HEK293 (cell line): ENCODE results near the gene SYNE2.

Source experiments
- CTCF ChIA-PET: fragments of 350-600 bp; formaldehyde crosslinking; extraction: SDS; loops from one replicate; lab custom pipeline; 2021; ENCODE audit warnings: antibody characterized with exemption; lab: Yijun Ruan, JAX
- POLR2A ChIA-PET: fragments of 300-600 bp; formaldehyde crosslinking; extraction: SDS; loops from one replicate; lab custom pipeline; 2020; ENCODE audit warnings: antibody characterized with exemption, inconsistent platforms; lab: Yijun Ruan, JAX
- H3K27ac ChIP-seq: fragments of 200-500 bp; sonication (Bioruptor generic); 2 replicates; pipeline ENCODE4 v1.5.1; 2014; ENCODE audit warnings: low read depth, low read length, control low read depth, inconsistent platforms; ENCODE audit errors: extremely low read depth
- H3K36me3 ChIP-seq, 2 experiments: fragments of 200-500 bp in 1 of 2; sonication (Bioruptor generic) in 1 of 2; 1 replicate in 1 of 2; 2 replicates in 1 of 2; pipeline ENCODE4 v1.5.1; 2014 to 2017; ENCODE audit warnings: inconsistent platforms in 2 of 2, low read length in 2 of 2; ENCODE audit not compliant: control insufficient read depth in 2 of 2, insufficient read depth in 1 of 2
- H3K4me1 ChIP-seq: fragments of 200-500 bp; sonication (Bioruptor generic); 2 replicates; pipeline ENCODE4 v1.5.1; 2014; ENCODE audit warnings: mild to moderate bottlenecking, low read length, inconsistent platforms; ENCODE audit not compliant: control insufficient read depth, insufficient read depth
- H3K4me3 ChIP-seq: 2 replicates; pipeline ENCODE4 v1.5.1; 2011; ENCODE audit warnings: low read depth, mild to moderate bottlenecking, control low read depth, low read length, moderate library complexity
- H3K9me3 ChIP-seq: fragments of 200-500 bp; sonication (Bioruptor generic); 2 replicates; pipeline ENCODE4 v1.5.1; 2014; ENCODE audit warnings: low read depth, low read length, inconsistent platforms; ENCODE audit not compliant: control insufficient read depth, insufficient read depth
- ATF2 ChIP-seq: fragments of 450-650 bp; formaldehyde crosslinking; IDR thresholded peaks from 2 replicates; pipeline ENCODE4 v1.5.1; 2016; ENCODE audit warnings: missing biosample characterization, missing genetic modification characterization, low read depth
- EGR2 ChIP-seq: fragments of 450-650 bp; formaldehyde crosslinking; IDR thresholded peaks from 2 replicates; pipeline ENCODE4 v1.5.1; 2016; ENCODE audit warnings: low read depth, missing biosample characterization, missing genetic modification characterization
- ELK4 ChIP-seq: IDR thresholded peaks from 2 replicates; pipeline ENCODE4 v1.6.1; 2011; ENCODE audit warnings: mild to moderate bottlenecking, low read depth, low read length, borderline replicate concordance
- OSR2 ChIP-seq: fragments of 450-650 bp; formaldehyde crosslinking; IDR thresholded peaks from 2 replicates; pipeline ENCODE4 v1.5.1; 2016; ENCODE audit warnings: missing biosample characterization, missing genetic modification characterization
- PRDM10 ChIP-seq: fragments of 450-650 bp; formaldehyde crosslinking; IDR thresholded peaks from 2 replicates; pipeline ENCODE4 v1.5.1; 2016; ENCODE audit warnings: missing biosample characterization, missing genetic modification characterization
- SALL2 ChIP-seq: fragments of 450-650 bp; formaldehyde crosslinking; IDR thresholded peaks from 2 replicates; pipeline ENCODE4 v1.5.0; 2017; ENCODE audit warnings: missing biosample characterization, mild to moderate bottlenecking, missing genetic modification characterization, borderline replicate concordance
- TRIM28 ChIP-seq: IDR thresholded peaks from 2 replicates; pipeline ENCODE4 v1.6.1; 2011; ENCODE audit warnings: low read length, control low read depth, borderline replicate concordance
- YY1 ChIP-seq: fragments of 450-650 bp; formaldehyde crosslinking; IDR thresholded peaks from 2 replicates; pipeline ENCODE4 v1.5.1; 2018; ENCODE audit warnings: missing biosample characterization, missing genetic modification characterization
- ZBTB21 ChIP-seq: fragments of 450-650 bp; formaldehyde crosslinking; IDR thresholded peaks from 2 replicates; pipeline ENCODE4 v1.5.1; 2017; ENCODE audit warnings: missing biosample characterization, missing genetic modification characterization
- ZNF10 ChIP-seq: fragments of 450-650 bp; formaldehyde crosslinking; IDR thresholded peaks from 2 replicates; pipeline ENCODE4 v1.5.1; 2017; ENCODE audit warnings: missing biosample characterization, missing genetic modification characterization
- ZNF202 ChIP-seq: fragments of 450-650 bp; formaldehyde crosslinking; IDR thresholded peaks from 2 replicates; pipeline ENCODE4 v1.5.1; 2016; ENCODE audit warnings: missing biosample characterization, missing genetic modification characterization, borderline replicate concordance
- ZNF214 ChIP-seq: fragments of 450-650 bp; formaldehyde crosslinking; IDR thresholded peaks from 2 replicates; pipeline ENCODE4 v1.5.1; 2017; ENCODE audit warnings: missing biosample characterization, mild to moderate bottlenecking, missing genetic modification characterization, borderline replicate concordance
- ZNF26 ChIP-seq: fragments of 450-650 bp; formaldehyde crosslinking; IDR thresholded peaks from 2 replicates; pipeline ENCODE4 v1.5.1; 2016; ENCODE audit warnings: missing biosample characterization, missing genetic modification characterization
- ZNF280D ChIP-seq: fragments of 450-650 bp; formaldehyde crosslinking; IDR thresholded peaks from 2 replicates; pipeline ENCODE4 v1.5.1; 2016; ENCODE audit warnings: missing biosample characterization, missing genetic modification characterization
- ZNF398 ChIP-seq: fragments of 450-650 bp; formaldehyde crosslinking; IDR thresholded peaks from 2 replicates; pipeline ENCODE4 v1.5.1; 2017; ENCODE audit warnings: missing biosample characterization, missing genetic modification characterization
- ZNF488 ChIP-seq: fragments of 450-650 bp; formaldehyde crosslinking; IDR thresholded peaks from 2 replicates; pipeline ENCODE4 v1.5.1; 2016; ENCODE audit warnings: missing biosample characterization, missing genetic modification characterization
- ZNF544 ChIP-seq: fragments of 450-650 bp; formaldehyde crosslinking; IDR thresholded peaks from 2 replicates; pipeline ENCODE4 v1.5.0; 2017; ENCODE audit warnings: missing biosample characterization, missing genetic modification characterization
- ZNF548 ChIP-seq: fragments of 450-650 bp; formaldehyde crosslinking; IDR thresholded peaks from 2 replicates; pipeline ENCODE4 v1.5.1; 2016; ENCODE audit warnings: missing biosample characterization, missing genetic modification characterization
- ZNF580 ChIP-seq: fragments of 450-650 bp; formaldehyde crosslinking; IDR thresholded peaks from 2 replicates; pipeline ENCODE4 v1.5.1; 2016; ENCODE audit warnings: missing biosample characterization, missing genetic modification characterization
- ZNF670 ChIP-seq: fragments of 450-650 bp; formaldehyde crosslinking; IDR thresholded peaks from 2 replicates; pipeline ENCODE4 v1.5.1; 2016; ENCODE audit warnings: missing biosample characterization, missing genetic modification characterization, low read depth
- ZNF830 ChIP-seq: fragments of 450-650 bp; IDR thresholded peaks from 2 replicates; pipeline ENCODE4 v1.5.0; 2018; ENCODE audit warnings: missing biosample characterization, missing genetic modification characterization, low read depth, mild to moderate bottlenecking, moderate library complexity
- ZNF843 ChIP-seq: fragments of 450-650 bp; formaldehyde crosslinking; IDR thresholded peaks from 2 replicates; pipeline ENCODE4 v1.5.1; 2016; ENCODE audit warnings: missing biosample characterization, missing genetic modification characterization
- ZXDB ChIP-seq: fragments of 450-650 bp; formaldehyde crosslinking; IDR thresholded peaks from 2 replicates; pipeline ENCODE4 v1.5.1; 2016; ENCODE audit warnings: missing biosample characterization, missing genetic modification characterization

Gene SYNE2

GRCh38 chr14:64075613-64076005 lies 222.8 kb downstream of the SYNE2 start (continued):
- TF ChIP-seq PRDM10 (tag by site-specific recombination) (no peak), TRIM28 (no peak), ZNF26 (no peak)

- Histone ChIP-seq H3K36me3 (peaks cover 11 to 38% of the 10 kb centered on the region in 2 experiments), H3K27ac (no peak overlapping the region), H3K4me1 (no peaks in the 10 kb centered on the region), H3K4me3 (no peak overlapping the region), H3K9me3 (no peaks in the 10 kb centered on the region)
- ChIA-PET CTCF (no interaction called here), POLR2A (no interaction called here)
- TF ChIP-seq ZNF830 (tag by site-specific recombination) (no peak), YY1 (tag by site-specific recombination) (no peak), ATF2 (tag by site-specific recombination) (no peak), ZNF398 (tag by site-specific recombination) (no peak), EGR2 (no peak), ZXDB (tag by site-specific recombination) (no peak), ZNF10 (tag by site-specific recombination) (no peak), ELK4 (no peak), ZNF214 (no peak), ZNF488 (tag by site-specific recombination) (no peak), SALL2 (tag by site-specific recombination) (no peak), ZNF544 (tag by site-specific recombination) (no peak), ZNF843 (no peak), OSR2 (no peak), ZNF580 (tag by site-specific recombination) (no peak), ZNF280D (no peak), ZBTB21 (tag by site-specific recombination) (no peak), ZNF202 (tag by site-specific recombination) (no peak), ZNF548 (tag by site-specific recombination) (no peak), ZNF670 (no peak)
Observed at GRCh38 chr14:64080452-64080851, 227.6 kb downstream of the SYNE2 start.
